Osteoblast (primary cell): Measurements from ENCODE around the gene CNKSR3. TPM values are rescaled to one million over a fixed set of nuclear protein-coding genes. Genes with fewer than 3 reads are reported as not detected.

Experiments
- DNase-seq: peaks from one replicate; pipeline ENCODE4 v3.0.0; 2011; ENCODE audit warnings: low spot score, mixed read lengths; ENCODE audit not compliant: insufficient read length; ENCODE audit errors: missing footprints
- H2AFZ ChIP-seq: 2 replicates; pipeline ENCODE4 v1.6.0; 2011; ENCODE audit warnings: mild to moderate bottlenecking, low read length
- H3K27ac ChIP-seq: 2 replicates; pipeline ENCODE4 v1.5.1; 2011; ENCODE audit warnings: mild to moderate bottlenecking, low read depth, low read length, moderate library complexity
- H3K27me3 ChIP-seq: 2 replicates; pipeline ENCODE4 v1.6.0; 2012; ENCODE audit warnings: mild to moderate bottlenecking, control low read depth, inconsistent platforms, low read length, moderate library complexity; ENCODE audit not compliant: insufficient read depth
- H3K36me3 ChIP-seq: 2 replicates; pipeline ENCODE4 v1.5.1; 2011; ENCODE audit warnings: mild to moderate bottlenecking, low read length, control low read depth, moderate library complexity; ENCODE audit not compliant: insufficient read depth
- H3K4me1 ChIP-seq: 2 replicates; pipeline ENCODE4 v1.5.1; 2011; ENCODE audit warnings: mild to moderate bottlenecking, low read length, control low read depth, moderate library complexity; ENCODE audit not compliant: insufficient read depth
- H3K4me2 ChIP-seq: 2 replicates; pipeline ENCODE4 v1.6.0; 2011; ENCODE audit warnings: mild to moderate bottlenecking, low read length; ENCODE audit not compliant: insufficient read depth
- H3K4me3 ChIP-seq: fragments of 200-600 bp; sonication (generic); 3 replicates; pipeline ENCODE4 v1.5.1; 2012; ENCODE audit warnings: mild to moderate bottlenecking, low read length, inconsistent platforms; ENCODE audit not compliant: insufficient read depth
- H3K79me2 ChIP-seq: 2 replicates; pipeline ENCODE4 v1.6.0; 2012; ENCODE audit warnings: mild to moderate bottlenecking, low read length, control low read depth, inconsistent platforms; ENCODE audit not compliant: insufficient read depth
- H3K9me3 ChIP-seq: 2 replicates; pipeline ENCODE4 v1.5.1; 2011; ENCODE audit warnings: low read depth, low read length, control low read depth
- H4K20me1 ChIP-seq: 2 replicates; pipeline ENCODE4 v1.6.0; 2012; ENCODE audit warnings: mild to moderate bottlenecking, low read length, control low read depth; ENCODE audit not compliant: insufficient read depth
- CTCF ChIP-seq: IDR thresholded peaks from 2 replicates; pipeline ENCODE4 v1.5.1; 2011; ENCODE audit warnings: mild to moderate bottlenecking, low read depth, low read length, moderate library complexity; ENCODE audit errors: extremely low read depth
- total RNA-seq: library from RNA; depleted of rRNA; stranded (reverse); fragments of >200 nt; gene quantifications from 2 replicates; pipeline ENCODE4 v1.2.3, GENCODE V29; 2012

Gene CNKSR3
- total RNA-seq, 1 donor: 5.4 TPM

GRCh38 chr6:154504102-154504501 lies 6.4 kb downstream of the CNKSR3 start:
- Histone ChIP-seq H3K4me1 (peaks cover 9% of the 10 kb centered on the region), H4K20me1 (peaks cover 11% of the 10 kb centered on the region), H3K79me2 (peaks cover 47% of the 10 kb centered on the region), H3K4me2 (no peak overlapping the region), H3K27me3 (no peaks in the 10 kb centered on the region), H3K9me3 (no peaks in the 10 kb centered on the region), H2AFZ (no peak overlapping the region), H3K36me3 (no peaks in the 10 kb centered on the region), H3K27ac (no peak overlapping the region), H3K4me3 (no peak overlapping the region)
- TF ChIP-seq CTCF: no peak
- DNase-seq: no peak

- no peak overlapping the region for H2AFZ ChIP-seq
- peaks cover 43% of the 10 kb centered on the region for H3K79me2 ChIP-seq
- peaks cover 5% of the 10 kb centered on the region for H3K4me1 ChIP-seq
- no peaks in the 10 kb centered on the region for H3K36me3 ChIP-seq
- H4K20me1 ChIP-seq: peaks cover 9% of the 10 kb centered on the region
- H3K27me3 ChIP-seq: no peaks in the 10 kb centered on the region
- H3K4me2 ChIP-seq: no peak overlapping the region
- no peak for TF ChIP-seq CTCF
- no peak overlapping the region for H3K4me3 ChIP-seq
- no peak for DNase-seq
- no peaks in the 10 kb centered on the region for H3K9me3 ChIP-seq
- H3K27ac ChIP-seq: no peak overlapping the region
Measured at GRCh38 chr6:154503658-154504057, 6.8 kb downstream of the CNKSR3 start.

DNA sequence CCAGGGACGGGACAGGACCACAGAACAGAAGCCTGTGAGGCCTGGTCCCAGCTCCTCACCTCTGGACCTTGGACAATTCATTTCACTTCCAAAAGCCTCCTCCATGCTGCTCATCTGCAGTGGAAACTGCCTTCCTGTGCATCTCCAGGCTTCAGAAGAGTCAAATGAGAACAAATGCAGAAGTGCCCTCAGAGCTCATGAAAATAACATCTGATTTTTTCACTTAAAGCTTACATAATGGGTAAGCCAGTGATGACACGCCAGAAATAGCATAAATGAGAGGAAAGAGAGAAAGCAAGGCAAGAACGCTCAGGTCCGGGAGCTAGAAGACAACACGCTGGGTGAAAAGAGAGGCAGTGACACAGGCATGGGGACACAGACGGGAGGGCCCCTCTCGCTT lies 7.9 kb downstream of the CNKSR3 start:
- Histone ChIP-seq H3K79me2 (peaks cover 33% of the 10 kb centered on the region), H3K9me3 (no peaks in the 10 kb centered on the region), H4K20me1 (peaks cover 6% of the 10 kb centered on the region), H3K4me2 (no peak overlapping the region), H2AFZ (no peak overlapping the region), H3K36me3 (no peaks in the 10 kb centered on the region), H3K4me1 (no peaks in the 10 kb centered on the region), H3K27ac (no peak overlapping the region), H3K4me3 (no peak overlapping the region), H3K27me3 (no peaks in the 10 kb centered on the region)
- peak; percentile 30 for DNase-seq
- no peak for TF ChIP-seq CTCF

GRCh38 chr6:154501578-154501868 lies 9.0 kb downstream of the CNKSR3 start:
- H3K27me3 ChIP-seq: no peaks in the 10 kb centered on the region
- no peaks in the 10 kb centered on the region for H3K9me3 ChIP-seq
- no peaks in the 10 kb centered on the region for H3K36me3 ChIP-seq
- no peak overlapping the region for H3K4me2 ChIP-seq
- H2AFZ ChIP-seq: no peak overlapping the region
- H3K27ac ChIP-seq: no peak overlapping the region
- H3K4me1 ChIP-seq: no peaks in the 10 kb centered on the region
- no peak for DNase-seq
- H3K79me2 ChIP-seq: peaks cover 26% of the 10 kb centered on the region
- H4K20me1 ChIP-seq: peaks cover under 1% of the 10 kb centered on the region
- H3K4me3 ChIP-seq: no peak overlapping the region
- TF ChIP-seq CTCF: no peak
